ENCODE results near the gene PCNX2. TPM values are rescaled to one million over a fixed set of nuclear protein-coding genes. Genes with fewer than 3 reads are reported as not detected.
"Not testable (repeated sequence)": the region's sequence is repeated elsewhere in the genome, so short reads cannot be mapped to it uniquely, and the experiment has no call there.

PCNX2 gene
- total RNA-seq, 4 donors from 2014 or later = 5.9 to 21.7 (median 10.3) TPM

GRCh38 chr1:233088613-233089012, 206.9 kb downstream of the PCNX2 start:
- Histone ChIP-seq H3K27ac (no peak overlapping the region), H3K36me3 (peaks cover 0 to 6% of the 10 kb centered on the region in 2 donors), H3K9me3 (no peaks in the 10 kb centered on the region), H3K4me3 (no peak overlapping the region), H3K27me3 (no peaks in the 10 kb centered on the region), H3K4me1 (peaks cover 0 to 4% (median 0%) of the 10 kb centered on the region in 3 donors)
- WGBS, 2 donors (ENCODE audit: low coverage in 1 of 2) = 78 to 91% methylated on average over 3 of the region's 6 CpGs
- TF ChIP-seq POLR2A (IDR thresholded peaks at IDR 0.05) (no peak), EP300 (IDR thresholded peaks at IDR 0.05) (no peak), POLR2AphosphoS5 (IDR thresholded peaks at IDR 0.05) (no peak)
- ATAC-seq = no peak

GRCh38 chr1:233086961-233087881, 208.3 kb downstream of the PCNX2 start:
- no peaks in the 10 kb centered on the region for H3K9me3 ChIP-seq
- peaks cover 0 to 6% of the 10 kb centered on the region in 2 donors for H3K36me3 ChIP-seq
- no peak overlapping the region for H3K4me3 ChIP-seq
- peaks cover 0 to 3% (median 0%) of the 10 kb centered on the region in 3 donors for H3K4me1 ChIP-seq
- WGBS, 2 donors (ENCODE audit: low coverage in 1 of 2) = 68 to 83% methylated on average over 7 to 10 of the region's 11 CpGs
- TF ChIP-seq EP300 (IDR thresholded peaks at IDR 0.05) = no peak
- TF ChIP-seq POLR2AphosphoS5 (IDR thresholded peaks at IDR 0.05) = no peak
- no peak for TF ChIP-seq POLR2A (IDR thresholded peaks at IDR 0.05)
- TF ChIP-seq CTCF (IDR thresholded peaks at IDR 0.05) = no peak
- no peaks in the 10 kb centered on the region for H3K27me3 ChIP-seq
- ATAC-seq = no peak
- no peak overlapping the region for H3K27ac ChIP-seq

- Histone ChIP-seq H3K27ac (no peak overlapping the region), H3K27me3 (no peaks in the 10 kb centered on the region), H3K4me3 (no peak overlapping the region), H3K9me3 (no peaks in the 10 kb centered on the region), H3K4me1 (peaks cover 0 to 13% (median 0%) of the 10 kb centered on the region in 3 donors), H3K36me3 (peaks cover 0 to 6% of the 10 kb centered on the region in 2 donors)
- 77 to 100% methylated on average over 3 of the region's 3 CpGs for WGBS, 2 donors (ENCODE audit: low coverage in 1 of 2)
- no peak for ATAC-seq
- TF ChIP-seq POLR2AphosphoS5 (IDR thresholded peaks at IDR 0.05) = no peak
- no peak for TF ChIP-seq CTCF (IDR thresholded peaks at IDR 0.05)
- no peak for TF ChIP-seq EP300 (IDR thresholded peaks at IDR 0.05)
- TF ChIP-seq POLR2A (IDR thresholded peaks at IDR 0.05) = no peak
Measured at GRCh38 chr1:233085566-233085965, 210.0 kb downstream of the PCNX2 start.

- Histone ChIP-seq H3K27ac (no peak overlapping the region), H3K9me3 (no peaks in the 10 kb centered on the region), H3K27me3 (no peaks in the 10 kb centered on the region), H3K36me3 (no peaks in the 10 kb centered on the region), H3K4me1 (peaks cover 0 to 13% (median 0%) of the 10 kb centered on the region in 3 donors), H3K4me3 (no peak overlapping the region)
- TF ChIP-seq EP300 (IDR thresholded peaks at IDR 0.05) (no peak), CTCF (IDR thresholded peaks at IDR 0.05) (no peak), POLR2A (IDR thresholded peaks at IDR 0.05) (no peak), POLR2AphosphoS5 (IDR thresholded peaks at IDR 0.05) (no peak)
- no peak for ATAC-seq
- 89 to 100% methylated on average over 4 to 12 of the region's 12 CpGs for WGBS, 2 donors (ENCODE audit: low coverage in 1 of 2)
Measured at GRCh38 chr1:233082778-233083550, 212.6 kb downstream of the PCNX2 start.

- Histone ChIP-seq H3K27ac (no peak overlapping the region), H3K4me3 (no peak overlapping the region), H3K9me3 (no peaks in the 10 kb centered on the region), H3K4me1 (peaks cover 0 to 13% (median 0%) of the 10 kb centered on the region in 3 donors), H3K27me3 (no peaks in the 10 kb centered on the region), H3K36me3 (no peaks in the 10 kb centered on the region)
- ATAC-seq = no peak
- TF ChIP-seq CTCF (IDR thresholded peaks at IDR 0.05) (no peak), POLR2AphosphoS5 (IDR thresholded peaks at IDR 0.05) (no peak), POLR2A (IDR thresholded peaks at IDR 0.05) (no peak), EP300 (IDR thresholded peaks at IDR 0.05) (no peak)
- 8 to 11% methylated on average over 2 of the region's 2 CpGs for WGBS, 2 donors (ENCODE audit: low coverage in 1 of 2)
Measured at GRCh38 chr1:233081735-233082134, 213.8 kb downstream of the PCNX2 start.

GRCh38 chr1:233080827-233081226, 214.7 kb downstream of the PCNX2 start:
- not testable (repeated sequence) for H3K36me3 ChIP-seq, H3K9me3 ChIP-seq, ATAC-seq, H3K4me3 ChIP-seq, H3K27me3 ChIP-seq, H3K27ac ChIP-seq
- 83 to 89% methylated on average over 1 to 3 of the region's 4 CpGs for WGBS, 2 donors (ENCODE audit: low coverage in 1 of 2)
- H3K4me1 ChIP-seq = peaks cover 0 to 13% (median 0%) of the 10 kb centered on the region in 3 donors
